ENCODE data around the gene SLC6A19. TPM values are rescaled to one million over a fixed set of nuclear protein-coding genes. Genes with fewer than 3 reads are reported as not detected.
A peak's percentile ranks its signal among the peaks of the same experiment; 100 is the strongest.

Gene SLC6A19
- polyA plus RNA-seq, 1 donor, result 295 TPM

GRCh38 chr5:1244255-1244654 lies 42.9 kb downstream of the SLC6A19 start:
- H3K9me3 ChIP-seq (ENCODE audit: control insufficient read depth, low read depth, low read length), result peaks cover 4% of the 10 kb centered on the region
- no peak overlapping the region for H3K4me3 ChIP-seq (ENCODE audit: low read length)
- H3K4me1 ChIP-seq (ENCODE audit: control insufficient read depth, insufficient read depth, low read length), result peaks cover 16% of the 10 kb centered on the region
- H3K27me3 ChIP-seq (ENCODE audit: control insufficient read depth, insufficient read depth, low read length), result peaks cover 37% of the 10 kb centered on the region
- no peak for DNase-seq
- H3K27ac ChIP-seq (ENCODE audit: low read length), result no peak overlapping the region
- no CpG with 5 or more reads among the region's 21 CpGs for WGBS (ENCODE audit: insufficient coverage, low lambda C conversion rate)
- no peaks in the 10 kb centered on the region for H3K36me3 ChIP-seq (ENCODE audit: control insufficient read depth, insufficient read depth, low read length)

GRCh38 chr5:1244976-1245375 lies 43.6 kb downstream of the SLC6A19 start:
- Histone ChIP-seq H3K36me3 (ENCODE audit: control insufficient read depth, insufficient read depth, low read length) (no peaks in the 10 kb centered on the region), H3K4me1 (ENCODE audit: control insufficient read depth, insufficient read depth, low read length) (peaks cover 11% of the 10 kb centered on the region), H3K27ac (ENCODE audit: low read length) (no peak overlapping the region), H3K4me3 (ENCODE audit: low read length) (no peak overlapping the region), H3K27me3 (ENCODE audit: control insufficient read depth, insufficient read depth, low read length) (peaks cover 37% of the 10 kb centered on the region), H3K9me3 (ENCODE audit: control insufficient read depth, low read depth, low read length) (peaks cover 4% of the 10 kb centered on the region)
- no peak for DNase-seq
- no CpG with 5 or more reads among the region's 10 CpGs for WGBS (ENCODE audit: insufficient coverage, low lambda C conversion rate)

- Histone ChIP-seq H3K9me3 (ENCODE audit: control insufficient read depth, low read depth, low read length) (peaks cover 4% of the 10 kb centered on the region), H3K27me3 (ENCODE audit: control insufficient read depth, insufficient read depth, low read length) (peaks cover 37% of the 10 kb centered on the region), H3K27ac (ENCODE audit: low read length) (no peak overlapping the region), H3K4me1 (ENCODE audit: control insufficient read depth, insufficient read depth, low read length) (peaks cover 13% of the 10 kb centered on the region), H3K4me3 (ENCODE audit: low read length) (no peak overlapping the region), H3K36me3 (ENCODE audit: control insufficient read depth, insufficient read depth, low read length) (no peaks in the 10 kb centered on the region)
- no CpG with 5 or more reads among the region's 58 CpGs for WGBS (ENCODE audit: insufficient coverage, low lambda C conversion rate)
- DNase-seq, result no peak
Measured at GRCh38 chr5:1245905-1246576, 44.6 kb downstream of the SLC6A19 start.

- DNase-seq, result peak; percentile 40 to 75
- Histone ChIP-seq H3K36me3 (ENCODE audit: control insufficient read depth, insufficient read depth, low read length) (no peaks in the 10 kb centered on the region), H3K27ac (ENCODE audit: low read length) (no peak overlapping the region), H3K4me3 (ENCODE audit: low read length) (no peak overlapping the region), H3K27me3 (ENCODE audit: control insufficient read depth, insufficient read depth, low read length) (peaks cover 37% of the 10 kb centered on the region), H3K4me1 (ENCODE audit: control insufficient read depth, insufficient read depth, low read length) (peaks cover 17% of the 10 kb centered on the region), H3K9me3 (ENCODE audit: control insufficient read depth, low read depth, low read length) (peaks cover 4% of the 10 kb centered on the region)
- no CpG with 5 or more reads among the region's 43 CpGs for WGBS (ENCODE audit: insufficient coverage, low lambda C conversion rate)
Measured at GRCh38 chr5:1246711-1247431, 45.5 kb downstream of the SLC6A19 start.

GRCh38 chr5:1247811-1248210 lies 46.4 kb downstream of the SLC6A19 start:
- DNase-seq, result no peak
- Histone ChIP-seq H3K36me3 (ENCODE audit: control insufficient read depth, insufficient read depth, low read length) (no peaks in the 10 kb centered on the region), H3K9me3 (ENCODE audit: control insufficient read depth, low read depth, low read length) (peaks cover 4% of the 10 kb centered on the region), H3K27ac (ENCODE audit: low read length) (no peak overlapping the region), H3K4me3 (ENCODE audit: low read length) (no peak overlapping the region), H3K4me1 (ENCODE audit: control insufficient read depth, insufficient read depth, low read length) (peaks cover 21% of the 10 kb centered on the region), H3K27me3 (ENCODE audit: control insufficient read depth, insufficient read depth, low read length) (peaks cover 37% of the 10 kb centered on the region)
- WGBS (ENCODE audit: insufficient coverage, low lambda C conversion rate), result no CpG with 5 or more reads among the region's 6 CpGs

- Histone ChIP-seq H3K9me3 (ENCODE audit: control insufficient read depth, low read depth, low read length) (peaks cover 10% of the 10 kb centered on the region), H3K36me3 (ENCODE audit: control insufficient read depth, insufficient read depth, low read length) (no peaks in the 10 kb centered on the region), H3K4me1 (ENCODE audit: control insufficient read depth, insufficient read depth, low read length) (peaks cover 25% of the 10 kb centered on the region), H3K27me3 (ENCODE audit: control insufficient read depth, insufficient read depth, low read length) (peaks cover 27% of the 10 kb centered on the region), H3K4me3 (ENCODE audit: low read length) (no peak overlapping the region), H3K27ac (ENCODE audit: low read length) (no peak overlapping the region)
- no peak for DNase-seq
- no CpG with 5 or more reads among the region's 29 CpGs for WGBS (ENCODE audit: insufficient coverage, low lambda C conversion rate)
Measured at GRCh38 chr5:1249366-1250280, 48.2 kb downstream of the SLC6A19 start.

GRCh38 chr5:1251678-1252580 lies 50.5 kb downstream of the SLC6A19 start:
- H3K27ac ChIP-seq (ENCODE audit: low read length), result peak overlapping the region; percentile 97
- DNase-seq, result peak; percentile 97 to 99
- H3K9me3 ChIP-seq (ENCODE audit: control insufficient read depth, low read depth, low read length), result peaks cover 6% of the 10 kb centered on the region
- no peaks in the 10 kb centered on the region for H3K36me3 ChIP-seq (ENCODE audit: control insufficient read depth, insufficient read depth, low read length)
- peaks cover 4% of the 10 kb centered on the region for H3K27me3 ChIP-seq (ENCODE audit: control insufficient read depth, insufficient read depth, low read length)
- H3K4me3 ChIP-seq (ENCODE audit: low read length), result peak overlapping the region; percentile 13
- H3K4me1 ChIP-seq (ENCODE audit: control insufficient read depth, insufficient read depth, low read length), result peaks cover 25% of the 10 kb centered on the region
- WGBS (ENCODE audit: insufficient coverage, low lambda C conversion rate), result no CpG with 5 or more reads among the region's 27 CpGs

GRCh38 chr5:1252681-1253080 lies 51.3 kb downstream of the SLC6A19 start:
- Histone ChIP-seq H3K9me3 (ENCODE audit: control insufficient read depth, low read depth, low read length) (peaks cover 6% of the 10 kb centered on the region), H3K4me3 (ENCODE audit: low read length) (no peak overlapping the region), H3K36me3 (ENCODE audit: control insufficient read depth, insufficient read depth, low read length) (no peaks in the 10 kb centered on the region), H3K27ac (ENCODE audit: low read length) (peak overlapping the region; percentile 97), H3K4me1 (ENCODE audit: control insufficient read depth, insufficient read depth, low read length) (peaks cover 25% of the 10 kb centered on the region), H3K27me3 (ENCODE audit: control insufficient read depth, insufficient read depth, low read length) (no peaks in the 10 kb centered on the region)
- no CpG with 5 or more reads among the region's 9 CpGs for WGBS (ENCODE audit: insufficient coverage, low lambda C conversion rate)
- no peak for DNase-seq

- Histone ChIP-seq H3K4me1 (ENCODE audit: control insufficient read depth, insufficient read depth, low read length) (peaks cover 25% of the 10 kb centered on the region), H3K9me3 (ENCODE audit: control insufficient read depth, low read depth, low read length) (peaks cover 6% of the 10 kb centered on the region), H3K27me3 (ENCODE audit: control insufficient read depth, insufficient read depth, low read length) (no peaks in the 10 kb centered on the region), H3K36me3 (ENCODE audit: control insufficient read depth, insufficient read depth, low read length) (no peaks in the 10 kb centered on the region), H3K27ac (ENCODE audit: low read length) (no peak overlapping the region), H3K4me3 (ENCODE audit: low read length) (no peak overlapping the region)
- WGBS (ENCODE audit: insufficient coverage, low lambda C conversion rate), result no CpG with 5 or more reads among the region's 33 CpGs
- DNase-seq, result no peak
Measured at GRCh38 chr5:1253456-1254105, 52.2 kb downstream of the SLC6A19 start.

All from large intestine (tissue), 3 donors.